Lung (tissue), 12 donors: ENCODE data around the gene SEMA5A. TPM values are rescaled to one million over a fixed set of nuclear protein-coding genes. Genes with fewer than 3 reads are reported as not detected.

Experiments used
- ATAC-seq: fragments of 200-7000 bp; cut with Tn5 transposase; one replicate; pipeline ENCODE4 v1.9.1; 2020; ENCODE audit warnings: moderate number of reproducible peaks; ENCODE audit not compliant: insufficient read depth, low FRiP score
- DNase-seq, 3 donors: peaks; one replicate each; pipeline ENCODE4 v3.0.0-alpha.2; 2013 to 2017
- H3K27ac ChIP-seq, 2 donors: one replicate each; pipeline ENCODE4 v1.5.1; 2013; ENCODE audit warnings: mild to moderate bottlenecking in 2 of 2, moderate library complexity in 2 of 2, control low read depth in 1 of 2, inconsistent platforms in 1 of 2, low read depth in 1 of 2, low read length in 1 of 2
- H3K27me3 ChIP-seq, 3 donors: one replicate each; pipeline ENCODE4 v1.5.1; 2013; ENCODE audit warnings: low read length in 2 of 3; ENCODE audit not compliant: control insufficient read depth in 3 of 3, insufficient read depth in 3 of 3
- H3K36me3 ChIP-seq, 4 donors: one replicate each; pipeline ENCODE4 v1.5.1; 2013; ENCODE audit warnings: low read length in 4 of 4, mild to moderate bottlenecking in 1 of 4, moderate library complexity in 1 of 4; ENCODE audit not compliant: control insufficient read depth in 4 of 4, insufficient read depth in 4 of 4
- H3K4me1 ChIP-seq, 5 donors: one replicate each; pipeline ENCODE4 v1.5.1; 2013; ENCODE audit warnings: low read length in 5 of 5, mild to moderate bottlenecking in 2 of 5, moderate library complexity in 1 of 5; ENCODE audit not compliant: control insufficient read depth in 5 of 5, insufficient read depth in 5 of 5
- H3K4me3 ChIP-seq: one replicate; pipeline ENCODE4 v1.5.1; 2013; ENCODE audit warnings: mild to moderate bottlenecking, control low read depth, moderate library complexity
- H3K9ac ChIP-seq, 2 donors: one replicate each; pipeline ENCODE4 v1.5.1; 2013; ENCODE audit warnings: low read length in 2 of 2, control low read depth in 1 of 2; ENCODE audit not compliant: insufficient read depth in 1 of 2
- H3K9me3 ChIP-seq, 4 donors: one replicate each; pipeline ENCODE4 v1.5.1; 2013; ENCODE audit warnings: low read length in 3 of 4, mild to moderate bottlenecking in 1 of 4, moderate library complexity in 1 of 4; ENCODE audit not compliant: control insufficient read depth in 4 of 4, insufficient read depth in 3 of 4
- CTCF ChIP-seq: IDR thresholded peaks from 2 replicates; pipeline ENCODE4 v1.5.1; 2012; ENCODE audit warnings: mild to moderate bottlenecking; ENCODE audit errors: control extremely low read depth, extremely low read depth
- WGBS, 2 donors: extraction: QIAGEN DNeasy Blood & Tissue Kit; methylation state at CpG; one replicate each; pipeline ENCODE4 v1.1.7; 2013; 5-methylcytosine and 5-hydroxymethylcytosine counted together
- polyA plus RNA-seq, 2 donors: library from polyadenylated mRNA; stranded (reverse); fragments of 200-250 nt; gene quantifications; one replicate each; pipeline ENCODE4 v1.2.1, GENCODE V29; 2013
- total RNA-seq, 2 donors: library from RNA; depleted of rRNA in 1 of 2; stranded (reverse); fragments of >200 nt in 1 of 2; gene quantifications; one replicate each; pipeline ENCODE4 v1.2.1, GENCODE V29; 2014 to 2021
- donor health status: control.
- donor health status: control.
- donor health status: Bipolar disorder and iron deficiency.
- donor health status: healthy.
- donor health status: DM: yes; HTN: yes; CAD: no.

SEMA5A gene
- total and polyA plus RNA-seq, 4 donors: 3.1 to 44.9 (median 13.7) TPM

DNA sequence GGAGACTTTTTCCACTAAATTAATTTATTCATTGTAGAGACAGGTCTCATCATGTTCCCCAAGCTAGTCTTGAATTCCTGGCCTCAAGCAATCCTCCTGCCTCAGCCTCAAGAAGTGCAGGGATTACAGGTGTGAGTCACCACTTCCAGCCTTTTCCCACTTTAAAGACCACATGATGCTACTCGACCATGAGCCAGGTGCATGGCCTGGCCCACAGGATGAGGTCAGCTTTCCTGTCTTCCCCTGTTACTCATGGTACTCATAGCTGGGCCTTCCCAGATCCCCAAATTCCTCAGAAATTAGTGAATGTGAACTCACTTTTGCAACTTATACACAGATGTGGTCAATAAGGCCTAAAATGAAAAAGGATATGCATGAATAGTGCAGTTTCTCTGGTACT is 395.9 kb downstream of the SEMA5A start:
- 52 to 69% methylated on average over 1 of the region's 1 CpG for WGBS, 2 donors
- no peak for TF ChIP-seq CTCF
- no peak overlapping the region for H3K9ac ChIP-seq
- H3K4me3 ChIP-seq: no peak overlapping the region
- no peaks in the 10 kb centered on the region for H3K27me3 ChIP-seq
- H3K4me1 ChIP-seq: no peaks in the 10 kb centered on the region
- DNase-seq (no peak), ATAC-seq (no peak)
- peaks cover 0 to 3% (median under 1%) of the 10 kb centered on the region in 4 donors for H3K36me3 ChIP-seq
- H3K9me3 ChIP-seq: no peaks in the 10 kb centered on the region
- no peak overlapping the region for H3K27ac ChIP-seq

DNA sequence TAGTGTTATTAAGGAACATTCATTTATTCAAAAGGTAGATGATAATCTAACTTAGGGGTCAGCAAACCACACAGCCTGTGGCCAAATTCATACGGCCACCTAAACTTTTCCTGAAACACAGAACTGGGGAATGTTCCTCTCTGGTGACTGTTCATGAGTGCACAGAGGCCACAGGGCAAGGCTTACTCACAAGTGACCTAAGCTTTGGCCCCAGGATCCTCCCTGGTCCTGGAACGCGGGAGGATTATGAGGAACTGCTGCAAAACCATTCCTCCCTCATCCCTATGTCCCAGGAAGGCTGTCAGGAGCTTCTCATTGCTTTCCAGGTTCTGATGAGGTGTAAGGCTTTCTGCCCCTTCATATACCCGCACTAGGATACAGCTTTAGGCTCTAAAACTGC is 397.6 kb downstream of the SEMA5A start:
- ATAC-seq: no peak
- no peak for DNase-seq
- no peak overlapping the region for H3K27ac ChIP-seq
- H3K4me1 ChIP-seq: no peaks in the 10 kb centered on the region
- no peak overlapping the region for H3K9ac ChIP-seq
- 87 to 89% methylated on average over 4 of the region's 4 CpGs for WGBS, 2 donors
- TF ChIP-seq CTCF: no peak
- H3K9me3 ChIP-seq: peaks cover 0 to 4% (median 0%) of the 10 kb centered on the region in 4 donors
- H3K36me3 ChIP-seq: peaks cover 0 to 8% (median 2%) of the 10 kb centered on the region in 4 donors
- no peaks in the 10 kb centered on the region for H3K27me3 ChIP-seq
- H3K4me3 ChIP-seq: no peak overlapping the region

DNA sequence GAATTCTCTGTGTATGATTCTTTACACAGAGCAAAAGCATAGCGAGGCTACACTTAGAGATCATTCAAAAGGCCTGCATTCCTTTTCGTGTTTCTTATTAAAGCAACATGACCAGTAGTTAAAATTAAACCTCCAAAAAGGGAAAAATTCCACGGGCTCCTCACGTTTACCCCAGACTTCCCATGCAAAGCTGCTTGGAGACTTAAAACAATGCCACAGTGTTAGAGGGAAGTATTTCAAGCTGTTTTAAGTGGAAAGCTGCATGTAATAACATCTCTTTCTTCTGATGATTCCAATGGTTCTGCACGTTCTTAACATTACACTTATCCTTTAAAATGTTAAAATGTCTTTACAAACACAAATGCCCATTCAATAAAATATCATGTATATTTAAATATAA is 405.2 kb downstream of the SEMA5A start:
- H3K27ac ChIP-seq: no peak overlapping the region
- WGBS, 2 donors: 53 to 55% methylated on average over 5 of the region's 5 CpGs
- no peaks in the 10 kb centered on the region for H3K4me1 ChIP-seq
- H3K27me3 ChIP-seq: no peaks in the 10 kb centered on the region
- peaks cover 0 to 8% (median 3%) of the 10 kb centered on the region in 4 donors for H3K36me3 ChIP-seq
- peaks cover 0 to 4% (median 0%) of the 10 kb centered on the region in 4 donors for H3K9me3 ChIP-seq
- no peak overlapping the region for H3K9ac ChIP-seq
- no peak for TF ChIP-seq CTCF
- peak in 1 of 3 donors; percentile 19 for DNase-seq
- no peak for ATAC-seq
- no peak overlapping the region for H3K4me3 ChIP-seq

- no peak for TF ChIP-seq CTCF
- Histone ChIP-seq H3K4me3 (no peak overlapping the region), H3K27ac (no peak overlapping the region), H3K27me3 (no peaks in the 10 kb centered on the region), H3K4me1 (no peaks in the 10 kb centered on the region), H3K36me3 (peaks cover 0 to 8% (median 3%) of the 10 kb centered on the region in 4 donors), H3K9ac (no peak overlapping the region), H3K9me3 (peaks cover 0 to 4% (median 0%) of the 10 kb centered on the region in 4 donors)
- ATAC-seq: no peak
- 76 to 77% methylated on average over 4 of the region's 4 CpGs for WGBS, 2 donors
- no peak for DNase-seq
Observed at GRCh38 chr5:9140202-9140601, 405.7 kb downstream of the SEMA5A start.
